CD4-positive, alpha-beta T cell treated with Interleukin-4 for 4 hours (primary cell): ENCODE measurements around the gene ARHGDIA.
A peak's percentile ranks its signal among the peaks of the same experiment; 100 is the strongest.
"Not testable (repeated sequence)": the region's sequence is repeated elsewhere in the genome, so short reads cannot be mapped to it uniquely, and the experiment has no call there.

Experiments used
- DNase-seq: peaks from one replicate; pipeline ENCODE4 v3.0.0-alpha.2; 2020

ARHGDIA gene

DNA sequence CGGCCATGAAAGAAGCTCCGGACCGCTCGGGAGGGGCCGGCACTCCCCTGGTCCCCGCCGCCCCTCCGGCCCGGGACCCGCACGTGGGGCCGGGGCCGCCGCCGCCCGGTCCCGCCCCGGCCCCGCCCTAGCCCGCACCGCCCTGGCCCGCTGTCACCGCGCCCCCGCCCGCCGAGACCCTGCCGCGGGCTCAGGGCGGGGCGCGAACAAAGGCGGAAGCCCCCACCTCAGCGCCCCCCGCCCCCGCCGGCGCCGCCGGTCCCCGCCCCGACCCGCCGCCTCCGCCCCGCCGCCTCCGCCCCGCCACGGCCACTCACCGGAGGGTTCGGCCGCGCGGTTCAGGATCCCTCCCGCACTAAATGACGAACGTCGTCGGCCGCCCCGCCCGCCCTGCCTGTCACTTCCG, at the start of gene ARHGDIA:
Gene ARHGDIA, minus strand, starts transcription at position 357 of the 406 bp plus-strand sequence. CDS start 1,407 bp downstream, outside the sequence.
- no peak for DNase-seq

DNA sequence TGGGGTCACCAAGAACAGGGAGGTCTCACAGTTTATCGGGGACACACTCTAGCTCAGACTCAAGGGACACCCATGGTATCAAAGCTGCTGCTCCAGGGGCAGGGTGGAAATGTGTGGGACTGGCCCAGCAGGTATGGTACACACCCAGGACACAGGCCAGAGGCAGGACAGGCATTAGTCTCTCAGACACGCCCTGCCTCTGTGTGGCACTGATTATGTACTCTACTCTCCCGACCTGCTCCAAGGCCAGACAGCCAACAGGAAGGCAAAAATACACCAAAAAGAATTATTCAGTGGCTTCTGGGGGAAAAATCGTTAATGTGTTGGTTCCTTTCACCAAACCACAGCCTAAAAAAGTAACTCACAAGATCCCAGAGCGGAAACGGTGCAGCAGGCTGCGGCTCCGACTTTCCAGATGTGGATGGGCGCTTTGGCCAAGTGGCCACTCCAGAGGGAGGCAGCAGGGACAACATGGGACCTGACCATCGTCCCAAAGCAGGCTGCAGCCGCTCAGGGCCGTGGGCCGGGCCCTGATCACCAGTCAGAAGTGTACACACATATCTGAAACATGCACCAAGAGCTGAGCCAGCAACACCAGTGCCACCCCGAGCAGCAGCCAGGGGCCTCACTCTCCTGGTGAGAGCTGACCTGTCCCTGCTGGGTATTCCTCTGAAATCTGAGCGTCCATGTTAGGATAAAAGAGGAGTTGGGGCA, 47.9 kb upstream of the ARHGDIA start:
- DNase-seq = no peak

DNA sequence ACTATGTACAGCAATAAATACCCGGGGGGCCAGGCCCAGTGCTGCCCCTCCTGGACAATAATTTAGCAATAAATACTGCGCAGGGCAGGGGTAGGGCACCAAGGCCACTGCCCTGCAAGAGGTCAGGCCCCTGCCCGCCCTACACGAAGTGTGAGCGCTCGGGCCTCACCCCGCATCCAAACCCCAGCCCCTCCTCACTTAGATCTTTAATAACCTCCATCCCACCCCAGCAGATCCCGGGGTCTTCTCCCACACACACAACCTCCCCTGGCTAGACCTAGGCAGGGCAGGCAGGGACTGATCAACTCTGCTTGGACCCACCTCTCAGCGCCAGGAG, 47.2 kb upstream of the ARHGDIA start:
- not testable (repeated sequence) for DNase-seq

DNA sequence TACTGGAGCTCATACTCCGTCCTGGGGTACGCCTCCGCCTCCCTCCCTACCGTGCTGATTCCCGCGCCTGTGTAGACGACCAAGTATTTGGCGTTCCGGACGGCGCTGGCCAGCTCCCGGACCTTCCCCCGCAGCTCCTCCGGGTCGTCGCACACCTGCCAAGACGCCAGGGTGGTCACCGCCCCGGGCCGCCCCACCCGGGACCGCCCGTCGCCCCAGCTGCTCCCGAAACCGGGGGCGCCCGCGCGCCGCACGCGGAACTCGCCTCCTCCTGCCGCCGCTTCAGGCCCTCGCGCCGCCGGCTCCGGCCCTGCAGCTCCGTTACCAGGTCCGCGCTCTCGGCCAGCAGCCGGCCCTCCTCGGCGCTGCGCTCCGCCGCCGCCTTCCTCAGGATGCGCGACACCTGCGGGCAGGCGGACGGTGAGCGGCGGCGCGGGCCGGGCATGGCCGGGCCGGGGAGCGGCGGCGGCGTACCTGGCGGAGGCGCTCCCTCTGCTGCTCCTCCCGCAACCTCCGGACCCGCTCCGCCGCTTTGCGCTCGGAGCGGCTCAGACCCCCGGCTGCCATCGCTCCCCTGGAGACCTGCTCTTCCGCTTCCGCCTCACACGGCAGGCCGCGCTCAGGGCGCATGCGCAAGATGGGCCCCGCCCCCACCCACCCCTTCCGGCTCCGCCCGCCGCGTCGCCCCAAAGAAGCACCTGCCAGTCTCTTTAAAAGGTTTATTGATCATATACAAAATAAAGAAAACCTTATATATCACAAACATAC, 46.6 kb upstream of the ARHGDIA start, which contains the start of gene SIRT7:
Gene SIRT7, minus strand, starts transcription at position 612 of the 768 bp plus-strand sequence. Its CDS starts 45 bp downstream, at position 567.
- peak; percentile 82 for DNase-seq

DNA sequence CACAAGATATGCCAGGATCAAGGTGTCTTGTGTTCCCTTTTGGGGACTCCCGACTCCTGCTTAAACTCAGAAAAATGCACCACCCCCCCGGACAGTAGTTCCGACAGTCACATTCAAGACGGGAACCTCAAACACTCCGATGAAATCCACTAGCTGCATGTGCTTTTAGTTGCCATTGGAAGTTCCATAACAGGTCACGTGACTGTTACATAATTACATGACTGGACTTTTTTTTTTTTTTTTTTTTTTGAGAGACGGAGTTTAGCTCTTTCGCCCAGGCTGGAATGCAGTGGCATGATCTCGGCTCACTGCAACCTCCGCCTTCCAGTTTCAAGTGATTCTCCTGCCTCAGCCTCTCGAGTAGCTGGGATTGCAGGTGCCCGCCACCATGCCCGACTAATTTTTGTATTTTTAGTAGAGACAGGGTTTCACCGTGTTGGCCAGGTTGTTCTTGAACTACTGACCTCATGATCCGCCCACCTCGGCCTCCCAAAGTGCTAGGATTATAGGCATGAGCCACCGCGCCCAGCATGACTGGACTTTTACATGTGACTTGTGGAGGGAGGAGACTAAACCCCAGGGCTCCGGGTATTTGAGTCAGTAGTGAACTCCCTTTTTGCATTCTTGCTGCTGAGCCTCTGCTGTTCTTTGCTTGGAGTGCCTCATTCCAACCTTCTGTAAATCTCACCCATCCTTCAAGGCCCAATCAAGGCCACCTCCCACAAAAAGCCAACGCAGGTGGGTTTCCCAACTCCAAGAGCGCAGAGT, 45.3 kb upstream of the ARHGDIA start:
- no peak for DNase-seq

DNA sequence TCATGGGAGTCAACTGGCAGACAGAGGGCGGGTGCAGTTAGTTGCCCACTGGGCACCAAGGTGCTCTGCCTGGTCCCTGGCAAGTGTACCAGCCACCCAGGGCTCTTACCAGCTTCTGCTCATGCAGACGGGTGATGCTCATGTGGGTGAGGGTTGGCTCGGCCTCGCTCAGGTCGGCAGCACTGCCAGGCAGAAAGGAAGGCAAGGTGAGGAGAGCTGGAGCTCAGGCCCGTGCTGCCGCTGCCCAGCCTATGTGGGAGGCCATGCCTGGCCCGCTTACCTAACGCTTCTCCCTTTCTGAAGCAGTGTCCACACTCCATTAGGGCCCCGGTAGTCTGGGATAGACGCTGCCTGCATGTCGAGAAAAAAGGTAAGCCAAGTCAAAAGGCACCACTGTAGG, 44.2 kb upstream of the ARHGDIA start:
- no peak for DNase-seq

DNA sequence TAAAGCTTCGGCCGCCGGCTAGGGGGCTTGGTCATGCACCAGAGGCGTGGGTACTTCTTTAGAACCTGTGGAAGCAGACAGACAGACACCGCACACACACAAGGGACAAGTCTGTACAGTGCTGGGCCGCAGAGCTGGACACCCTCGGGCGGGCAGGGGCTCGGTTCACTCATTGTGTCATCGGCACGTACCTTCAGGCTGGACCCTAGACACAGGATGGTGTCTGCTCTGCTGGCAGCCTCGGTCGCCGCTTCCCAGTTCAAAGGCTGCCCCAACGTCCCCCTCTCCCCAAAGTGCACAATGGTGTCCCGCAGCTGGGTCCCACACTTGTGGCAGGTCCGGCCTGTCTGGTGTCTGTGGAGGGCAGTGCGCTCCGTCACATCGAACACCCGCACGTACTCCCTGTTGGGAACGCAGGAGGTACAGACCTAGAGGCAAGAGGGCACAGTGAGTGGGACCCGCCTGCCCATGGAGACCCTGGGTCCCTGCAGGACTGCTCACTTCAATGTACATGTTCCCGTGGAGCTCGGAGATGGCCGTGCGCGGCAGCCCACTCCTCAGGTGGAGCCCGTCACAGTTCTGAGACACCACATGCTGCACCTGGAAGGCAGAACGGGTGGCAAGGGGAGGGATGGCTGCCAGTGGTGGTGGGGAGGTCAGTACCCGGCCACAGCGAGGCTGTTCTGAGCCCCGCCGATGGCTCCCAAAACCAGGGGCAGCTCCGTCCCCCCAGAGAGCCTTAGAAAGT, 43.1 kb upstream of the ARHGDIA start:
- no peak for DNase-seq

GRCh38 chr17:81913394-81914102, 42.4 kb upstream of the ARHGDIA start:
- no peak for DNase-seq

DNA sequence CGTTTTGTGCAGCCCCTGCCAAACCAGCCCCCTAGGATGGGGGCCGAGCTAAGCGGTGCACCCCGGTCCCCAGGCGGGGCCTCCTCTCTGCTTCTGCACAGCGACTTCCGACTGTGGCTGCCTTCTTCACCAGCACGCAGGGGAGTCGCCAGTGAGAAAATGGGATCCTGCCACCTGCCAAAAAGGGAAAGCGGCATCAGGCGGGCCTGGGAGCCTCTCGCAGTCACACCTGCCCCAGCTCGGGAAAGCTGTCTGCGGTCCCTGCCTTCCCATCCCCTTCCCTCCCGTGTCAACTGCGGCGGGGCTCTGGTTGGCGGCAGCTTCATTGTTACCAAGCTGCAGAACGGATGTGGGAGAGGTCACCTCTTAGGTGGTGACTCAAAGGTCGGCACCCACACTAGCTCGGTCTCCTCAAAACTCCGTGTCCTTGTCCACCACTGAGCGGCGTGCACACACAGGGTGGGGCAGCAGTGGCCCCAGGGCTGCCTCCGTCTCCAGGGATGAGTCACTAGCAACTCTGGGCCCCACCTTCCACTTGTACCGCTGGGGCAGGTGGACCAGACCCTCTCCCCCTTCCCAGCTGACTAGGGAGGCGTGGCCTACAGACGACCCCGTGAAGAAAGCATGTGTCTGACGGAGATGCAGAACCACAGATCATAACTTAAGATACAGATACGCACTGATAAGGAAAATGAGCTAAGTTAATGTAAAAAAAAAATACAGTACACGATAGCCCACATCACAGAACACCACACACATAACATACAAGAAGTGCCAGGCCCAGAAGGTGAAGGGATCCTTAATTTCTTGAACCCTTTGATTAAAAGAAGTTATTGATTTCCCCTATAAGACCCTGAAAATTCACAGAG, 41.5 kb upstream of the ARHGDIA start:
- no peak for DNase-seq

GRCh38 chr17:81911969-81912368, 40.8 kb upstream of the ARHGDIA start:
- no peak for DNase-seq

DNA sequence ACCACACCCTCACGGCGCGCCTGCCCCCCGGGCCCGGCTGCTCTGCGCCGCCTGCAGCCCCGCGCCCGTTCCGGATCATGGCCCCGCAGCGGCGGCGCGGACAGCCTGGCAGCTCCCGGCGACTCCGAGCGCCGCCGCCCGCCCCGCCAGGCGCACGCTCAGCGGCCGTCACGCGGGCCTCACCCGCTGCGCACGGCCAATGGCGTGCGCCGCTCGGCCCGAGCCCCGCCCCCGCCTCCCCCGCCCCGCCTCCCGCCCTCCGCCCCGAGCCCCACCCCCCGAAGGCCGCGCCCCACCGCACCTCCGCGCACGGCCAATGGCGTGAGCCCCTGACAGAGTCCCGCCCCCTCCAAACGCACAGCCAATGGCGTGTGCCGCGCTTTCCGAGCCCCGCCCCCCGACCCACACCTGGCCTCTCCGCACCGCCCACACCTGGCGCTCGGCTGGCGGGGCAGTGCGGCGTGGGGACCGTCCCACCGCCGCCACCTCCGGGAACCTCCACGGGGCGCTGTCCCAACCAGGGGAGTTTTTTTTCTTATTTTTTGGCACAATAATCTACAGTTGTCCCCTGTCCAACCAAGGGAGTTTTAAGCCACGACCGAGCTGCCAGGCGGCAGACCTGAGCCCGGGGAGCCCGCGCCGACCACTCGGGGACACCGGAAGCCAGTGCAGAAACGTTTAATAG, 40.3 kb upstream of the ARHGDIA start, which contains the start of gene PCYT2:
Gene PCYT2, minus strand, starts transcription at position 123 of the 685 bp plus-strand sequence. Its CDS starts 44 bp downstream, at position 79.
- peak; percentile 91 for DNase-seq

DNA sequence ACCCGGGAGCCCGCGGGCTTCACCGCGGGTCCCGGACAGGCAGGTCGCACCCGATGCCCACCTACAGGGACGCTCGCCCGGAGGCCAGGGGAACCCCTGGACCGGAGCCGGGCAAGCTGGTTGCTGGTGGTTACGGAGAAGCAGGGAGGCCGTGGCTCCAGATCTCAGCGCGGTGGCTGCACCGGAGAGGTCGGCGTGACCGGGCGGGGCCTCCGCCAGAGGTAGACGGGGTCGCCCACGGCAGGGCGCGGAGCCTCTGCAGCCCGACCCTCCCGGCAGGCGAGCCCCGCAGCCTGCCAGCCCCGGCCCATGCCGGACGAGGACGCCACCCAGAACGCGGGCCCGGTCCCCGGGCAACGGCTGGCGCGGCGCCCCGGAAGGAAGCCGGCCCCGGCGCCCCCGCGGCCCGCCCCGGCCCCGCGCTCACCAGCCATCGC, 39.7 kb upstream of the ARHGDIA start:
- no peak for DNase-seq

DNA sequence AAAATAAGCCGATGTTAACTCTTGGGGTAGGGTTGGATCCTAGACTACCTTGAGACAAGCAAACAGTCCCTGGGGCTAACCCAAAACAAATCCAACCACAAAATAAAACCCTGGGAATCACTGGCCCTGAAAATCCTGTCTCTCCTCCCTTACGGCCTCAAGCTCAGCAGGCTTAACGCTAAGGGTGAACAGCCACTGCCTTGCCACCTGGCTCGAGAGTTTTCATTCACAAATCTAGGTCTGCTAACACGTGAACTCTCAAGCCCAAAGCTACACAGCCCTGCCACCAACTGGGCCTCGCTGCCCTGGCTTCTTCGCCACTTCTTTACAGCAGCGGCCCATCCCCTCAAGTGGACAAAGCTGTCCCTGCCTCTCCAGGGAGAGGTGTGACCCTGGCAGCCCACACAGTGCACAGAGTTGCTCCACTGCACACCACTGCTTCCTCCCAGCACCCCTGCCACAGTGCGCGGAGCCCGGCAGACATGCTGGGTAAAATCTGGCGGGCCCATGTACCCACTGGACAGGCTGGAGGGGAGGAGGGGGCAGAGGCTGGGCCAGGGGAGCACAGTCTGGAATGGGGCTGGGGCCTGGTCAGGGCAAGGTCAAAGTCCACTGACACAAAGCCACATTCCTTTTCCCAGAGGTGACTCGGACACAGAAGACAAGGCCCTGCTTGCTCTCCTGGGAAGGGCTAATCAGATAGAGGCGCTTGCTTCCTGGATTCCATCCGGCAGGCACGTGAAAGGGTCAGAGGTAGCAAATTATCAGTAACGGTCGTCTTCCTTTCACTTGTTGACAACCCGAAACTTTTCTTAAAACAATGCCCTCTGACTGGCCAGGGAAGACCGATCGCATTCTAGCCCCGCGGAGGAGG, 39.1 kb upstream of the ARHGDIA start:
- no peak for DNase-seq

- DNase-seq = no peak
Measured at GRCh38 chr17:81909231-81909630, 38.1 kb upstream of the ARHGDIA start.

GRCh38 chr17:81908793-81909192, 37.7 kb upstream of the ARHGDIA start:
- DNase-seq = no peak

GRCh38 chr17:81907219-81908145, 36.3 kb upstream of the ARHGDIA start:
- no peak for DNase-seq

DNA sequence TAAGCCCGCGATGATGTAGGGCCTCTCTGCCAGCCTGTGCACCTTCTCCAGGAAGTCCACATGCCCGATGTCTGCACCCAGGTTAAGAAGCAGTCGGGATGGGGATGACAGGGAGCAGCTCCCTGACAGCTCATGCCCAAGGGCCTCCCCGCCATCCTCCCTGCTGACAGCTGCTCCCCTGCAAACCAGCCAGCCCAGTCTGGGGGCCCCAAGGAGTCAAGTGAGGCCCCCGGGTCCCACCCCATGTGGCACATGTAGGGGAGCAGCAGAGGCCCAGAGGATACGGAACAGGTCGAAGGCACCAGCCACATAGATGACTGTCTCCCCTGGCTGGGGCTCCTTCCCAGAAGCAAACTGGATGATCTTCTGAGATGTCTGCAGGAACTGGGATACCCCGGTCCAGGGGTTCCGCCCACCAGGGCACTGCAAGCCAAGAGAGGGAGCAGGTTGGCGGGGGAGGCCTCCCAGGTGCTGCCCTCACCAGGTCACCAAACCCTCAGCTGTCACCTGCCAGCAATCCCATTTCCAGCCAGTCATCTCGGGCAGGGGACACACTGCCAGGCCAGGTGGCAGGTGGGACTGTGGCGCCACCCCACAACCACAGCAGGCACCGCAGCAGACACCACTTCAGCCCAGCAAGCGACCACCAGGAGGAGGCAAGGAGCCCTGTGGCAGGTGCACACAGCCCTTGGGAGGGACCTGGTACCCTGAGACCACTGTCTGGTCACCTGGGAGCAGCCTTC, 35.5 kb upstream of the ARHGDIA start:
- DNase-seq = no peak
